GM23338 (cell line): ENCODE data around the gene FARSA. TPM values are rescaled to one million over a fixed set of nuclear protein-coding genes. Genes with fewer than 3 reads are reported as not detected.

Experiments used
- ATAC-seq: fragments of 200-7000 bp; cut with Tn5 transposase; 3 replicates; pipeline ENCODE4 v1.9.1; 2020
- DNase-seq: peaks from one replicate; pipeline ENCODE4 v3.0.0-alpha.2; 2015; ENCODE audit warnings: low spot score
- H2AFZ ChIP-seq: fragments of 200-600 bp; sonication (generic); 2 replicates; pipeline ENCODE4 v1.8.0; 2016; ENCODE audit warnings: antibody characterized with exemption, mild to moderate bottlenecking, moderate library complexity
- H3F3A ChIP-seq: fragments of 200-600 bp; sonication (generic); replicated peaks from 2 replicates; pipeline ENCODE4 v1.8.0; 2017; ENCODE audit warnings: antibody characterized with exemption, mixed run types, low read depth
- H3K27ac ChIP-seq: fragments of 200-600 bp; sonication (generic); 2 replicates; pipeline ENCODE4 v1.6.1; 2016; ENCODE audit warnings: low read depth
- H3K27me3 ChIP-seq: fragments of 200-600 bp; sonication (generic); 2 replicates; pipeline ENCODE4 v1.8.0; 2016; ENCODE audit warnings: mild to moderate bottlenecking, mixed run types, moderate library complexity; ENCODE audit not compliant: insufficient read depth
- H3K36me3 ChIP-seq: fragments of 200-600 bp; sonication (generic); 2 replicates; pipeline ENCODE4 v1.8.0; 2016; ENCODE audit warnings: mild to moderate bottlenecking; ENCODE audit not compliant: insufficient read depth
- H3K4me1 ChIP-seq: fragments of 200-600 bp; sonication (generic); 2 replicates; pipeline ENCODE4 v1.8.0; 2016; ENCODE audit warnings: mild to moderate bottlenecking, moderate library complexity; ENCODE audit not compliant: insufficient read depth
- H3K4me2 ChIP-seq: fragments of 200-600 bp; sonication (generic); 2 replicates; pipeline ENCODE4 v1.7.1; 2017; ENCODE audit warnings: mixed run types
- H3K4me3 ChIP-seq: fragments of 200-600 bp; sonication (generic); 2 replicates; pipeline ENCODE4 v1.6.1; 2016; ENCODE audit warnings: mixed run types
- H3K79me2 ChIP-seq: fragments of 200-600 bp; sonication (generic); replicated peaks from 2 replicates; pipeline ENCODE4 v1.8.0; 2017; ENCODE audit warnings: mild to moderate bottlenecking; ENCODE audit not compliant: insufficient read depth
- H3K9me2 ChIP-seq: fragments of 200-600 bp; sonication (generic); 2 replicates; pipeline ENCODE4 v1.8.0; 2017; ENCODE audit not compliant: insufficient read depth
- H4K20me1 ChIP-seq: fragments of 200-600 bp; sonication (generic); replicated peaks from 2 replicates; pipeline ENCODE4 v1.8.0; 2017; ENCODE audit warnings: mild to moderate bottlenecking; ENCODE audit not compliant: insufficient read depth
- H3K27ac Mint-ChIP-seq: 2 replicates; pipeline ENCODE4 v1.8.0; 2020; ENCODE audit warnings: inconsistent platforms, mild to moderate bottlenecking, moderate library complexity, mixed read lengths
- H3K27me3 Mint-ChIP-seq: 3 replicates; pipeline ENCODE4 v1.8.0; 2022; ENCODE audit warnings: low read depth, mild to moderate bottlenecking, moderate library complexity, mixed read lengths, inconsistent platforms; ENCODE audit not compliant: insufficient read depth, poor library complexity
- H3K36me3 Mint-ChIP-seq: 3 replicates; pipeline ENCODE4 v1.8.0; 2021; ENCODE audit warnings: low read depth, mild to moderate bottlenecking, inconsistent platforms, moderate library complexity, mixed read lengths
- H3K4me1 Mint-ChIP-seq: 3 replicates; pipeline ENCODE4 v1.8.0; 2020; ENCODE audit warnings: mild to moderate bottlenecking, inconsistent platforms, mixed read lengths
- H3K4me3 Mint-ChIP-seq: 3 replicates; pipeline ENCODE4 v1.8.0; 2021; ENCODE audit warnings: moderate library complexity, mild to moderate bottlenecking, inconsistent platforms, mixed read lengths
- H3K9me3 Mint-ChIP-seq: 3 replicates; pipeline ENCODE4 v1.8.0; 2020; ENCODE audit warnings: moderate library complexity, mild to moderate bottlenecking, inconsistent platforms, mixed read lengths
- CREB1 ChIP-seq: fragments of 250-450 bp; sonication (Bioruptor Pico); IDR thresholded peaks from 2 replicates; pipeline ENCODE4 v1.5.0; 2020; ENCODE audit warnings: low read depth, mild to moderate bottlenecking, moderate library complexity
- CTCF ChIP-seq, 2 experiments: fragments of 200-600 bp in 1 of 2; sonication (generic) in 1 of 2; conservative IDR thresholded peaks; 2 replicates each; pipeline versions ENCODE4 v1.5.1 to v1.6.1; 2016 to 2017; ENCODE audit warnings: antibody characterized with exemption in 2 of 2, low read depth in 2 of 2, mild to moderate bottlenecking in 2 of 2, moderate library complexity in 1 of 2
- EZH2 ChIP-seq: fragments of 200-600 bp; sonication (generic); IDR thresholded peaks from one replicate; pipeline ENCODE4 v1.8.0; 2017; ENCODE audit warnings: antibody characterized with exemption, mild to moderate bottlenecking, low read depth; ENCODE audit not compliant: unreplicated experiment
- EZH2phosphoT487 ChIP-seq: fragments of 200-600 bp; sonication (generic); IDR thresholded peaks from one replicate; pipeline ENCODE4 v1.8.1; 2018; ENCODE audit warnings: antibody characterized with exemption; ENCODE audit not compliant: unreplicated experiment
- JUNB ChIP-seq: IDR thresholded peaks from one replicate; pipeline ENCODE4 v1.6.1; 2016; ENCODE audit warnings: antibody characterized with exemption; ENCODE audit not compliant: unreplicated experiment
- NANOG ChIP-seq: IDR thresholded peaks from 2 replicates; pipeline ENCODE4 v1.6.1; 2016; ENCODE audit warnings: antibody characterized with exemption, borderline replicate concordance
- POLR2AphosphoS5 ChIP-seq: IDR thresholded peaks from 2 replicates; pipeline ENCODE4 v1.6.1; 2016; ENCODE audit warnings: antibody characterized with exemption, low read depth
- REST ChIP-seq: IDR thresholded peaks from one replicate; pipeline ENCODE4 v1.6.1; 2018; ENCODE audit warnings: antibody characterized with exemption; ENCODE audit not compliant: unreplicated experiment
- STAT1 ChIP-seq: IDR thresholded peaks from one replicate; pipeline ENCODE4 v1.6.1; 2016; ENCODE audit warnings: antibody characterized with exemption; ENCODE audit not compliant: unreplicated experiment
- ZNF114 ChIP-seq: fragments of 250-450 bp; sonication (Bioruptor Pico); IDR thresholded peaks from 2 replicates; pipeline ENCODE4 v1.5.0; 2020; ENCODE audit warnings: mild to moderate bottlenecking, moderate library complexity
- ZNF331 ChIP-seq: fragments of 250-450 bp; sonication (Bioruptor Pico); IDR thresholded peaks from 2 replicates; pipeline ENCODE4 v1.5.0; 2020; ENCODE audit warnings: low read depth, mild to moderate bottlenecking, moderate library complexity
- polyA plus RNA-seq: library from polyadenylated mRNA; unstranded; fragments of >200 nt; fragmentation: Nextera tagmentation; extraction: Ambion mirVana; gene quantifications from 2 replicates; pipeline ENCODE4 v1.2.1, GENCODE V29; 2016
- total RNA-seq: library from RNA; depleted of rRNA; stranded (reverse); fragments of >200 nt; shearing (Covaris generic); gene quantifications from 2 replicates; pipeline ENCODE4 v1.2.3, GENCODE V29; 2014
- TF ChIP-seq, protein P1 (sequence below): fragments of 250-450 bp; sonication (Bioruptor Pico); IDR thresholded peaks from 2 replicates; pipeline ENCODE4 v1.5.0; 2020; ENCODE audit warnings: mild to moderate bottlenecking, moderate library complexity
- TF ChIP-seq, protein P2 (sequence below): IDR thresholded peaks from 2 replicates; pipeline ENCODE4 v1.6.1; 2016; ENCODE audit warnings: antibody characterized with exemption

Gene FARSA
- total and polyA plus RNA-seq, 2 experiments from 2014 or later, result 74.7 to 86.4 TPM

DNA sequence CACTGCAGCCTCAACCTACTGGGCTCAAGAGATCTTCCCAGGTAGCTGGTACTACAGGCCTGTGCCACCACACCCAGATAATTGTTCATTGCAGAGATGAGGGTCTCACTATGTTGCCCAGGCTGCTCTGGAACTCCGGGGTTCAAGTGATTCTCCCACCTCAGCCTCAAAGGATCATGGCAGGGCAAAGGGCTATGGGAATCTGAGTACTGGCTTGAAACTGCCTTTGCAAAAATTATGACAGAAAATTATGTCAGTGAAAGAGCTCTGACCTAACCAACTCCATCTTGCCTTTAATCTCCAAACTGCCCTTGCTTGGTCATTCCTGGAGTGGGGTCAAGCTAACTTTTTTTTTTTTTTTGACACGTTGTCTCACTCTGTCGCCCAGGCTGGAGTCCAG is 50.9 kb downstream of the FARSA start:
- H3K27me3 Mint-ChIP-seq, result peaks cover 32% of the 10 kb centered on the region
- no peaks in the 10 kb centered on the region; the same call in 1 of the 2 replicates for H3K9me2 ChIP-seq
- peaks cover 19% of the 10 kb centered on the region for H3K36me3 Mint-ChIP-seq
- peaks cover 3% of the 10 kb centered on the region; the same call in 1 of the 2 replicates for H3K4me1 ChIP-seq
- no peak overlapping the region for H3K27ac Mint-ChIP-seq
- H3K36me3 ChIP-seq, result no peaks in the 10 kb centered on the region
- no peaks in the 10 kb centered on the region for H3K79me2 ChIP-seq
- no peaks in the 10 kb centered on the region for H4K20me1 ChIP-seq
- TF ChIP-seq, protein P1, sequence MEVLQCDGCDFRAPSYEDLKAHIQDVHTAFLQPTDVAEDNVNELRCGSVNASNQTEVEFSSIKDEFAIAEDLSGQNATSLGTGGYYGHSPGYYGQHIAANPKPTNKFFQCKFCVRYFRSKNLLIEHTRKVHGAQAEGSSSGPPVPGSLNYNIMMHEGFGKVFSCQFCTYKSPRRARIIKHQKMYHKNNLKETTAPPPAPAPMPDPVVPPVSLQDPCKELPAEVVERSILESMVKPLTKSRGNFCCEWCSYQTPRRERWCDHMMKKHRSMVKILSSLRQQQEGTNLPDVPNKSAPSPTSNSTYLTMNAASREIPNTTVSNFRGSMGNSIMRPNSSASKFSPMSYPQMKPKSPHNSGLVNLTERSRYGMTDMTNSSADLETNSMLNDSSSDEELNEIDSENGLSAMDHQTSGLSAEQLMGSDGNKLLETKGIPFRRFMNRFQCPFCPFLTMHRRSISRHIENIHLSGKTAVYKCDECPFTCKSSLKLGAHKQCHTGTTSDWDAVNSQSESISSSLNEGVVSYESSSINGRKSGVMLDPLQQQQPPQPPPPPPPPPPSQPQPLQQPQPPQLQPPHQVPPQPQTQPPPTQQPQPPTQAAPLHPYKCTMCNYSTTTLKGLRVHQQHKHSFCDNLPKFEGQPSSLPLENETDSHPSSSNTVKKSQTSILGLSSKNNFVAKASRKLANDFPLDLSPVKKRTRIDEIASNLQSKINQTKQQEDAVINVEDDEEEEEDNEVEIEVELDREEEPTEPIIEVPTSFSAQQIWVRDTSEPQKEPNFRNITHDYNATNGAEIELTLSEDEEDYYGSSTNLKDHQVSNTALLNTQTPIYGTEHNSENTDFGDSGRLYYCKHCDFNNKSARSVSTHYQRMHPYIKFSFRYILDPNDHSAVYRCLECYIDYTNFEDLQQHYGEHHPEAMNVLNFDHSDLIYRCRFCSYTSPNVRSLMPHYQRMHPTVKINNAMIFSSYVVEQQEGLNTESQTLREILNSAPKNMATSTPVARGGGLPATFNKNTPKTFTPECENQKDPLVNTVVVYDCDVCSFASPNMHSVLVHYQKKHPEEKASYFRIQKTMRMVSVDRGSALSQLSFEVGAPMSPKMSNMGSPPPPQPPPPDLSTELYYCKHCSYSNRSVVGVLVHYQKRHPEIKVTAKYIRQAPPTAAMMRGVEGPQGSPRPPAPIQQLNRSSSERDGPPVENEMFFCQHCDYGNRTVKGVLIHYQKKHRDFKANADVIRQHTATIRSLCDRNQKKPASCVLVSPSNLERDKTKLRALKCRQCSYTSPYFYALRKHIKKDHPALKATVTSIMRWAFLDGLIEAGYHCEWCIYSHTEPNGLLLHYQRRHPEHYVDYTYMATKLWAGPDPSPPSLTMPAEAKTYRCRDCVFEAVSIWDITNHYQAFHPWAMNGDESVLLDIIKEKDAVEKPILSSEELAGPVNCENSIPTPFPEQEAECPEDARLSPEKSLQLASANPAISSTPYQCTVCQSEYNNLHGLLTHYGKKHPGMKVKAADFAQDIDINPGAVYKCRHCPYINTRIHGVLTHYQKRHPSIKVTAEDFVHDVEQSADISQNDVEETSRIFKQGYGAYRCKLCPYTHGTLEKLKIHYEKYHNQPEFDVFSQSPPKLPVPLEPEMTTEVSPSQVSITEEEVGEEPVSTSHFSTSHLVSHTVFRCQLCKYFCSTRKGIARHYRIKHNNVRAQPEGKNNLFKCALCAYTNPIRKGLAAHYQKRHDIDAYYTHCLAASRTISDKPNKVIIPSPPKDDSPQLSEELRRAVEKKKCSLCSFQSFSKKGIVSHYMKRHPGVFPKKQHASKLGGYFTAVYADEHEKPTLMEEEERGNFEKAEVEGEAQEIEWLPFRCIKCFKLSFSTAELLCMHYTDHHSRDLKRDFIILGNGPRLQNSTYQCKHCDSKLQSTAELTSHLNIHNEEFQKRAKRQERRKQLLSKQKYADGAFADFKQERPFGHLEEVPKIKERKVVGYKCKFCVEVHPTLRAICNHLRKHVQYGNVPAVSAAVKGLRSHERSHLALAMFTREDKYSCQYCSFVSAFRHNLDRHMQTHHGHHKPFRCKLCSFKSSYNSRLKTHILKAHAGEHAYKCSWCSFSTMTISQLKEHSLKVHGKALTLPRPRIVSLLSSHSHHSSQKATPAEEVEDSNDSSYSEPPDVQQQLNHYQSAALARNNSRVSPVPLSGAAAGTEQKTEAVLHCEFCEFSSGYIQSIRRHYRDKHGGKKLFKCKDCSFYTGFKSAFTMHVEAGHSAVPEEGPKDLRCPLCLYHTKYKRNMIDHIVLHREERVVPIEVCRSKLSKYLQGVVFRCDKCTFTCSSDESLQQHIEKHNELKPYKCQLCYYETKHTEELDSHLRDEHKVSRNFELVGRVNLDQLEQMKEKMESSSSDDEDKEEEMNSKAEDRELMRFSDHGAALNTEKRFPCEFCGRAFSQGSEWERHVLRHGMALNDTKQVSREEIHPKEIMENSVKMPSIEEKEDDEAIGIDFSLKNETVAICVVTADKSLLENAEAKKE (CRISPR knock-in tag), result no peak
- TF ChIP-seq NANOG, result no peak
- TF ChIP-seq ZNF114 (CRISPR knock-in tag), result no peak
- TF ChIP-seq STAT1, result no peak
- no peak for TF ChIP-seq REST
- TF ChIP-seq CTCF (conservative IDR thresholded peaks at IDR 0.05; ENCODE audit: low read depth in 2 of 2), result no peak
- no peak for TF ChIP-seq JUNB
- TF ChIP-seq, protein P2, sequence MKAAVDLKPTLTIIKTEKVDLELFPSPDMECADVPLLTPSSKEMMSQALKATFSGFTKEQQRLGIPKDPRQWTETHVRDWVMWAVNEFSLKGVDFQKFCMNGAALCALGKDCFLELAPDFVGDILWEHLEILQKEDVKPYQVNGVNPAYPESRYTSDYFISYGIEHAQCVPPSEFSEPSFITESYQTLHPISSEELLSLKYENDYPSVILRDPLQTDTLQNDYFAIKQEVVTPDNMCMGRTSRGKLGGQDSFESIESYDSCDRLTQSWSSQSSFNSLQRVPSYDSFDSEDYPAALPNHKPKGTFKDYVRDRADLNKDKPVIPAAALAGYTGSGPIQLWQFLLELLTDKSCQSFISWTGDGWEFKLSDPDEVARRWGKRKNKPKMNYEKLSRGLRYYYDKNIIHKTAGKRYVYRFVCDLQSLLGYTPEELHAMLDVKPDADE, result no peak
- TF ChIP-seq EZH2, result no peak
- TF ChIP-seq EZH2phosphoT487, result no peak
- TF ChIP-seq POLR2AphosphoS5, result no peak
- TF ChIP-seq ZNF331, result no peak
- TF ChIP-seq CREB1 (CRISPR knock-in tag), result no peak
- H3K4me3 ChIP-seq, result no peak overlapping the region
- H3K27me3 ChIP-seq, result peaks cover 23% of the 10 kb centered on the region
- H3K4me3 Mint-ChIP-seq, result peak overlapping the region; percentile 90; the same call in 2 of the 3 replicates
- no peak for ATAC-seq
- no peak overlapping the region for H3K27ac ChIP-seq
- peaks cover 17% of the 10 kb centered on the region for H3K4me1 Mint-ChIP-seq
- no peak overlapping the region for H2AFZ ChIP-seq
- no peak for DNase-seq
- H3K4me2 ChIP-seq, result no peak overlapping the region
- peaks cover 22% of the 10 kb centered on the region for H3K9me3 Mint-ChIP-seq
- H3F3A ChIP-seq, result peaks cover 26% of the 10 kb centered on the region
